Activated CD4-positive, alpha-beta memory T cell treated with anti-CD3 and anti-CD28 coated beads, Interleukin-2, amount 10 ng/mL, durations not matched to agents 7 days and 5 days (primary cell): ENCODE data around the gene ZRANB3. TPM values are rescaled to one million over a fixed set of nuclear protein-coding genes. Genes with fewer than 3 reads are reported as not detected.

ENCODE experiments used
- CTCF ChIA-PET: fragments of 350-600 bp; sonication (Branson Sonifier 250); formaldehyde crosslinking; loops from one replicate; lab custom pipeline; 2021; ENCODE audit warnings: antibody characterized with exemption, inconsistent platforms; lab: Charles Lee
- POLR2A ChIA-PET: fragments of 350-600 bp; sonication (Branson Sonifier 250); formaldehyde crosslinking; loops from one replicate; lab custom pipeline; 2021; ENCODE audit warnings: antibody characterized with exemption; lab: Charles Lee
- DNase-seq: peaks from one replicate; pipeline ENCODE4 v3.0.0-alpha.2; 2020
- H3K27ac Mint-ChIP-seq: one replicate; pipeline ENCODE4 v1.8.0; 2021; ENCODE audit warnings: mild to moderate bottlenecking, mixed read lengths
- H3K27me3 Mint-ChIP-seq: one replicate; pipeline ENCODE4 v1.8.0; 2021; ENCODE audit warnings: mixed read lengths
- H3K36me3 Mint-ChIP-seq: one replicate; pipeline ENCODE4 v1.8.0; 2021; ENCODE audit warnings: low read depth, mixed read lengths
- H3K4me1 Mint-ChIP-seq: one replicate; pipeline ENCODE4 v1.8.0; 2021; ENCODE audit warnings: mixed read lengths
- H3K4me3 Mint-ChIP-seq: one replicate; pipeline ENCODE4 v1.8.0; 2021; ENCODE audit warnings: mild to moderate bottlenecking, mixed read lengths
- H3K9me3 Mint-ChIP-seq: one replicate; pipeline ENCODE4 v1.8.0; 2021; ENCODE audit warnings: mixed read lengths
- total RNA-seq, 2 experiments: library from RNA; stranded (reverse); gene quantifications; one replicate each; pipeline ENCODE4 v1.2.3, GENCODE V29; 2021

Gene ZRANB3
- total RNA-seq, 2 experiments from 2014 or later = 5.8 to 6.2 TPM

DNA sequence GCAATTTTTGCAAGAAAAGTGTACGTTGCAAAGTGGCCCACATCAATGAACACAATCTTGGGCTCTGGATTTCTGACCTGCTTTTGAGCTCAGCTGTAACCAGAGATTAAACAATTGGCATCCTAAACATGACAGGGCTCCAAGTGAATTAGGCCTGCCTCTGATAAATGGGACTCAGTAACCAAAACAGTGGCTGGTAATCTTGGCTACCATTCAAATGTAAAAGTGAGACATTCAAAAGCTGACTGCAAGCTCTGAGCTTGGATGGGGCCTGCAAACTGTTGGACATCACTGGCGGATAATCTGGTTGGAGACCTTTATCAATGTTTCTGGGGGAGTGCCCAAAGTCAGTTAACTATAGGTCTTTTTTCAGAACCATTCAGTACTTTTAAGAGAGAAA is 318.3 kb downstream of the ZRANB3 start:
- Mint-ChIP-seq H3K9me3 (no peaks in the 10 kb centered on the region), H3K36me3 (no peaks in the 10 kb centered on the region), H3K27ac (no peak overlapping the region), H3K4me1 (no peaks in the 10 kb centered on the region), H3K27me3 (no peaks in the 10 kb centered on the region), H3K4me3 (no peak overlapping the region)
- ChIA-PET CTCF (no interaction called here), POLR2A (no interaction called here)
- DNase-seq = no peak

DNA sequence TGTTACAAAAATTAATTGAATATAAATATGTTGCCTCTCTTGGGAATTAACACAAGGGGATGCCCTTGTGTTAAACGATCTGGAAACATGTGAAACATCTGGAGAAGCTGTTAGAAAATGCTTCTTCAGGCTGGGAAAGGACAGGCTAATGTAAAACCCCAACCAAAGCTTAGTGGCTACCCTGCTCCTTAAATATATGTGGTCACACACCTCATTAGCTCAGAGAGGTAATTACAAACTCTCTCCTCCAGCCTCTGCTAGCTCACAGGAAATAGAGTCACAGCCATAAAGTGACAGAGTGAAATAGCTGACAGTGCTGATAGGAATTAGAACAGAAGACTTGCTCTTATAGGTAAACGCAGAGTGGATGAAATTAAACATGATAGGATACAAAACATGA is 323.0 kb downstream of the ZRANB3 start:
- H3K4me3 Mint-ChIP-seq = no peak overlapping the region
- H3K36me3 Mint-ChIP-seq = no peaks in the 10 kb centered on the region
- H3K27ac Mint-ChIP-seq = no peak overlapping the region
- H3K4me1 Mint-ChIP-seq = no peaks in the 10 kb centered on the region
- no peaks in the 10 kb centered on the region for H3K27me3 Mint-ChIP-seq
- POLR2A ChIA-PET = no interaction called here
- no peak for DNase-seq
- CTCF ChIA-PET = interaction anchor here (0.6 kb wide), 2 partner anchors 292 to 387 kb away, joined by 4 read pairs; no protein-coding TSS in a partner anchor
- H3K9me3 Mint-ChIP-seq = no peaks in the 10 kb centered on the region

DNA sequence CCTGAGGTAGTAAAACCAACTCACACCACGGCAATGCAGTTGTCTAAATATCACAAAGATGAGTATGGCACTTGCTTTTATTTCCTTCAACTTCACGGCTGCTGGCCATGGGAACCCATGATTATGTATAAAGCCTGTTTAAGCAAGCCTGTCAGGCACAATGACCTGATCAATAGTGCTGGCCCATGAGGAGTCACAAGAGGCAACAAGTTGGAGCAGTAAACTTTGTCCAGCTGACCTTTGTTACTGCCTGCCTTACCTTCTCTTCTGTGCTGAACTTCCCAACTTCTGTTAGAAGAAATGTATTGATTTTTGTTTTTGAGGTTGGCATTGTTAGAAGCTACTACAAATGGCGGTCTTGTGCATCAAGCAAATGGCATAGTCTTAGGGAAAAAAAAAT is 327.1 kb downstream of the ZRANB3 start:
- POLR2A ChIA-PET = no interaction called here

DNA sequence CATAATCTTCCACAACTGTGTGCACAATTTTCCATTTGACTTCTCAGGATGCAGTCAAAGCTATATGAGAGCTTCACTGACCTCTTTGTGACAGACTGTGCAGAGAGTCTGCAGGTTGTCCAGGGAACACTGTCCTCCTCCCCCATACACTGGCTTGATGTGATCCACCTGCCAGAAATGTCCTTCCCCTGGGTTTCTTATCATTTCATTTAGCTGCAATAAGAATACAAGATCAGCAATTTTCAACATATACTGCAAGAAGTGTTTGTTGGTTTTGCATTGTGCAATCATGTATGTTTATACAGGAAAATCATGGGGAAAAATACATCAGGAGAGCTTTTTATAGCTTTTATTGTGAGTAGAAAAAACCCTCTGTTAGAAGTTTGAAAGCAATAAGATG is 328.3 kb downstream of the ZRANB3 start:
- no peaks in the 10 kb centered on the region for H3K27me3 Mint-ChIP-seq
- CTCF ChIA-PET = no interaction called here
- no peak overlapping the region for H3K27ac Mint-ChIP-seq
- H3K4me3 Mint-ChIP-seq = no peak overlapping the region
- H3K36me3 Mint-ChIP-seq = no peaks in the 10 kb centered on the region
- H3K9me3 Mint-ChIP-seq = no peaks in the 10 kb centered on the region
- POLR2A ChIA-PET = no interaction called here
- H3K4me1 Mint-ChIP-seq = no peaks in the 10 kb centered on the region
- DNase-seq = no peak

More for the DNA sequence above, 327.1 kb downstream of the ZRANB3 start:
- H3K9me3 Mint-ChIP-seq = no peaks in the 10 kb centered on the region
- no peak overlapping the region for H3K27ac Mint-ChIP-seq
- no peaks in the 10 kb centered on the region for H3K4me1 Mint-ChIP-seq
- no peaks in the 10 kb centered on the region for H3K36me3 Mint-ChIP-seq
- DNase-seq = no peak
- CTCF ChIA-PET = no interaction called here
- H3K27me3 Mint-ChIP-seq = no peaks in the 10 kb centered on the region
- H3K4me3 Mint-ChIP-seq = no peak overlapping the region

DNA sequence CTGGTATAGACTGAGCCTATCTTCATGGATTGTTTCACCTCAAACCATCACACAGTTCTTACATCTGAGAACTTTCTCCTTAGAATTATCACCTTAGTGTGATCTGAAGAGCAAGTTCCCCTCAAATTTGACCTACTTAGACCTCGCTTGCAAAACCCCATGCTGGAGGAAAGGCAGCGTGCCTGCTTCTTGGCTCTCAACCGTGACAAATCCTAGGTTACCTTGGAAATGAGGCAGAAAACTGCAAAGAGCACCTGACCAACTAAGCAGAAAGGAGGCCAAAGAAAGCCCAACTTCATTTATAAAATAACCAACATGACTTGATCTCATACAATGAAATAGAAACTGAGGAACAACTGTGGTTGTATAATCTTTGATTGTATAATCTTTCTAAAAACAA is 332.5 kb downstream of the ZRANB3 start:
- H3K4me3 Mint-ChIP-seq = no peak overlapping the region
- no peak for DNase-seq
- no peaks in the 10 kb centered on the region for H3K9me3 Mint-ChIP-seq
- no peak overlapping the region for H3K27ac Mint-ChIP-seq
- H3K4me1 Mint-ChIP-seq = no peaks in the 10 kb centered on the region
- H3K27me3 Mint-ChIP-seq = no peaks in the 10 kb centered on the region
- CTCF ChIA-PET = no interaction called here
- POLR2A ChIA-PET = no interaction called here
- H3K36me3 Mint-ChIP-seq = no peaks in the 10 kb centered on the region

DNA sequence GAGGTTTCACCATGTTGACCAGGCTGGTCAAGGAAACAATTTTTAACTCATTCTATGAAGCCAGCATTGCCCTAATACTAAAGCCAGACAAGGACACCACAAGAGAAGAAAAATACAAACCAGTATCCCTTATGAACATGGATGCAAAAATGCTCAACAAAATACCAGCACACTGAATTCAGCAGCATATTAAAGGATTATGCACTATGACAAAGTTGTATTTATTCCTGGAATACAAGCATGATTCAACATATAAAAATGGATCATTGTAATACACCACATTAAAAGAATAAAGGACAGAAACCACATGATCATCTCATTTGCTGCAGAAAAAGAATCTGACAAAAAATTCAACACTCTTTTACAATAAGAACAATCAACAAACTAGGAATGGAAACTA is 340.2 kb downstream of the ZRANB3 start:
- no peak overlapping the region for H3K4me3 Mint-ChIP-seq
- POLR2A ChIA-PET = no interaction called here
- peaks cover 5% of the 10 kb centered on the region for H3K9me3 Mint-ChIP-seq
- H3K27ac Mint-ChIP-seq = no peak overlapping the region
- CTCF ChIA-PET = no interaction called here
- H3K36me3 Mint-ChIP-seq = no peaks in the 10 kb centered on the region
- H3K4me1 Mint-ChIP-seq = no peaks in the 10 kb centered on the region
- no peak for DNase-seq
- no peaks in the 10 kb centered on the region for H3K27me3 Mint-ChIP-seq

DNA sequence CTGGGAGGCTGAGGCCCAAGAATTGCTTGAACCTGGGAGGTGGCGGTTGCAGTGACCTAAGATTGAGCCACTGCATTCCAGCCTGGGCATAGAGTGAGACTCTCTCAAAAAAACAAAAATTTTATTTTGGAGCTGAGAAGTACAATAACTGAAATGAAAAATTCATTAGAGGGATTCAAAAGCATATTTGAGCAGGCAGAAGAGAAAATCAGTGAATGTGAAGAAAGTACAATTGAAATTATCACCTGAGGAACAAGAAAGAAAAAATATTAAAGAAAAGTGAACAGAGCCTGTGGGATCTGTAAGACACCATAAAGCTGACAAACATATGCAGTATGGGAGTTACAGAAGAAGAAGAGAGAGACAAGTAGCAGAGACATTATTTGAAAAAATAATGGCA is 341.9 kb downstream of the ZRANB3 start:
- Mint-ChIP-seq H3K27ac (no peak overlapping the region), H3K9me3 (peaks cover 5% of the 10 kb centered on the region), H3K36me3 (no peaks in the 10 kb centered on the region), H3K4me1 (no peaks in the 10 kb centered on the region), H3K27me3 (no peaks in the 10 kb centered on the region), H3K4me3 (no peak overlapping the region)
- no peak for DNase-seq
- CTCF ChIA-PET = no interaction called here
- POLR2A ChIA-PET = no interaction called here

DNA sequence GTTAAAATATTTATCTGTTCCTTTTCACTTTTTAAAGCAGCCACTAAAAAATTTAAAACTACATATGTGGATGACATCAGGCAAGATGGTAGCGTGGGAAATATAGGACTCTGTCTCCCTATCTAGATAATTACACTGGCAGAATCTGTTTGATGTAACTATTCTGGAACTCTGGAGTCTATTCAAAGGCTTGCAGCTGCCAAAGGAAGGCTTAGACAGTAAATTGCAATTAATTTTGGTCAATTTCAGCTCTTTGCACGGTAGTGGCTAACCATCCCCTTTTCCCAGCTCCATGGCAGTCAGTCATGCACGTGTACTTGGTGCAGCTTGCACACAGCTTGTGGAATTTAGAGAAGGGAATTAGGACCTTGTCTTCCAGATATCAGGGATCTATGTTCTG is 343.7 kb downstream of the ZRANB3 start:
- DNase-seq = no peak
- CTCF ChIA-PET = no interaction called here
- no peaks in the 10 kb centered on the region for H3K36me3 Mint-ChIP-seq
- POLR2A ChIA-PET = no interaction called here
- H3K4me1 Mint-ChIP-seq = no peaks in the 10 kb centered on the region
- H3K4me3 Mint-ChIP-seq = no peak overlapping the region
- peaks cover 5% of the 10 kb centered on the region for H3K9me3 Mint-ChIP-seq
- H3K27me3 Mint-ChIP-seq = no peaks in the 10 kb centered on the region
- H3K27ac Mint-ChIP-seq = no peak overlapping the region

DNA sequence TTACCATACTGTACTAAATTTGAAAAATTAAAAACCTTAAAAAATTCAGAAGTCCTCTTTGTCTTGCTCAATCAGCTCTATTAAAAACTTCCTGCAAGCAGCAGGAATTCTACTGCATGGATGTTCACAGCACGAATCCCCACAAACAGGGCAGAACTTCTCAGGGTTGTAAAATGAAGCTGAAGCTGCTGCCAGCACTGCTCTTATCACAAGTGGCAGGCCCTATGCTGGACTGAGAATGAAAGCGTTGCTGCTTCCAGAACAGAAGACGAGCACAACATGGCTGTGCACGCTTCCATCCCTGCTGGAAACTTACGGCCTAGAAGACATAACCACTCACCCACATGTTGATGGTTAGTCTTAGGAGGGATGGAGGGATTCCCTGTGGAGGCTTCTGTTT is 345.0 kb downstream of the ZRANB3 start:
- no peak for DNase-seq
- no peaks in the 10 kb centered on the region for H3K4me1 Mint-ChIP-seq
- ChIA-PET POLR2A (no interaction called here), CTCF (no interaction called here)
- no peak overlapping the region for H3K4me3 Mint-ChIP-seq
- H3K9me3 Mint-ChIP-seq = peaks cover 5% of the 10 kb centered on the region
- no peaks in the 10 kb centered on the region for H3K27me3 Mint-ChIP-seq
- no peaks in the 10 kb centered on the region for H3K36me3 Mint-ChIP-seq
- no peak overlapping the region for H3K27ac Mint-ChIP-seq

DNA sequence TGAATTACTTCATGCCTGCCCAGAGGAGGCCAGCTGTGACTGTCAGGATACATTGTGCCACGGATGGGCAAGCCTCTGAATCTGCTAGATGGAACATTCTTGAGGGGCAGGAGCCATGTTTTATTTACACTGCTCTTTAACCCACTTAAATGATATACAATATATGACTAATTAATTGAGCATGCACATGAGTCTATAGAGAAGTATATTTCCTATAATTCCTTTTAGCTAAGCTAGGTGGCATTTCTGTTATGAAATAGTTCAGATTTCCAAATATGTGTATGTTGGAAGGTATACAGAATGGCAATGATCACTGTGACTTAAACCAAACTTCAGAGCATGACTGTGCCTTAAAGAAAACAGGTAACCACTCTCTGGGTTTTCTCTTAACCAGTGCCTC is 347.2 kb downstream of the ZRANB3 start:
- no peak for DNase-seq
- Mint-ChIP-seq H3K27me3 (no peaks in the 10 kb centered on the region), H3K9me3 (peaks cover 2% of the 10 kb centered on the region), H3K36me3 (no peaks in the 10 kb centered on the region), H3K27ac (no peak overlapping the region), H3K4me1 (no peaks in the 10 kb centered on the region), H3K4me3 (no peak overlapping the region)
- ChIA-PET POLR2A (no interaction called here), CTCF (interaction anchor here (1.5 kb wide), 1 partner anchor 17 kb away, joined by 5 read pairs; no protein-coding TSS in a partner anchor)

DNA sequence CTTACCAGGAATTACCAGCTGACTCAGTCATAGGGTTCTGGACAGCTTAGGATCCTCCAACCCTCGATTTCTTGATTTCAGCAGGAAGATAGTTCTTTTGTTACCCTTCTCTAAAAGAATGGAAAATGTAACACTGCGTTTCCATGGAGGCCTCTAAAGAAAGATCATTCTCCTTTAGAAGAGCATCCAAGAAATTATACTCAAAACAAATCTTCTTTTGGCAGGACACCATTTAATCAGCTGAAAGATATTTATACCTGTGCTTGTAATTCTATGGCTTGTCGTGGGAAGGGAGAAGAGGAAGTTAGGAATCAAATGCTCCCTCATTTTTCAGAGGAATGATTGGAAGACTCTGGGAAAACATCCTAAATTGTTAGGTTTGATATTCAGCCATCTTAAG is 348.4 kb downstream of the ZRANB3 start:
- H3K27ac Mint-ChIP-seq = no peak overlapping the region
- H3K27me3 Mint-ChIP-seq = no peaks in the 10 kb centered on the region
- no peak overlapping the region for H3K4me3 Mint-ChIP-seq
- peaks cover 2% of the 10 kb centered on the region for H3K36me3 Mint-ChIP-seq
- no peaks in the 10 kb centered on the region for H3K4me1 Mint-ChIP-seq
- CTCF ChIA-PET = no interaction called here
- DNase-seq = no peak
- POLR2A ChIA-PET = no interaction called here
- H3K9me3 Mint-ChIP-seq = peaks cover 2% of the 10 kb centered on the region

DNA sequence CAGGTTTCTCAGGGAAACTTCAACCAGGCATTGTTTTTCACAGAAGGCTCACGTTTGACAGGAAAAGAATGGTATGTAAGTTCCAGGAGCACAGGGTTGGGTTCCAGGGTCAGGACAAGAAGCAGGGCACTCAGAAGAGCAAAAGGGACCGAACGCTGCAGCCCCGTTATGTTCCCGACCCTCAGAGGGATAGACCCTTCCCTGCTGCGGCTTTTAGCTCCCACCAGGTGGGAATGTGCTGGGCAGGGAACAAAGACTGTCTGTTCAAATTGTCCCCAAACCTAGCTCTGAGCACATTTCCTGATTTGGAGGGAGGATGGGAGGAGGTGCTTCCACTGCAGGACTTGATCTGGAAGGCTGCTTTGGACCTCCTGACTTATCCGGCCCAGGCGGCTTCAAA is 348.8 kb downstream of the ZRANB3 start:
- Mint-ChIP-seq H3K27me3 (no peaks in the 10 kb centered on the region), H3K27ac (no peak overlapping the region), H3K9me3 (peaks cover 2% of the 10 kb centered on the region), H3K4me1 (no peaks in the 10 kb centered on the region), H3K4me3 (no peak overlapping the region), H3K36me3 (peaks cover 4% of the 10 kb centered on the region)
- no peak for DNase-seq
- CTCF ChIA-PET = no interaction called here
- POLR2A ChIA-PET = no interaction called here

DNA sequence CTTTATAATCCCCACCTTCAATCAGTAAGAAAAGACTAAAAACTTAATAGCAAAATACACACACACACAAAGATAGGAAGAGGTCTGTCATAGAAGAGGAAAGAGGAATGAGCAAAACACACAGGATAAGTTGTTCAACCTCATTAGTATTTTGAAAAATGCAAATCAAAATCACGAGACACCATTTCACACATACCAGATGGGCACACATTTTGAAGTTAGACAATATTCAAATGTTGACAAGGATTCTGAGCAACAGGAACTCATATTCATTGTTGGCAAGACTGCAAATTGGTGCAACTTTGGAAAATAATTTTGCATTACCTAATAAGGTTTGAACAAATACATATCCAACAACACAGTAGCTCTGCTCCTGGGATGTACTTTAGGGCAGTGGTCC is 351.3 kb downstream of the ZRANB3 start:
- CTCF ChIA-PET = no interaction called here
- no peaks in the 10 kb centered on the region for H3K4me1 Mint-ChIP-seq
- H3K27me3 Mint-ChIP-seq = no peaks in the 10 kb centered on the region
- H3K36me3 Mint-ChIP-seq = peaks cover 22% of the 10 kb centered on the region
- H3K4me3 Mint-ChIP-seq = no peak overlapping the region
- POLR2A ChIA-PET = no interaction called here
- no peak for DNase-seq
- H3K27ac Mint-ChIP-seq = no peak overlapping the region
- peaks cover 4% of the 10 kb centered on the region for H3K9me3 Mint-ChIP-seq

DNA sequence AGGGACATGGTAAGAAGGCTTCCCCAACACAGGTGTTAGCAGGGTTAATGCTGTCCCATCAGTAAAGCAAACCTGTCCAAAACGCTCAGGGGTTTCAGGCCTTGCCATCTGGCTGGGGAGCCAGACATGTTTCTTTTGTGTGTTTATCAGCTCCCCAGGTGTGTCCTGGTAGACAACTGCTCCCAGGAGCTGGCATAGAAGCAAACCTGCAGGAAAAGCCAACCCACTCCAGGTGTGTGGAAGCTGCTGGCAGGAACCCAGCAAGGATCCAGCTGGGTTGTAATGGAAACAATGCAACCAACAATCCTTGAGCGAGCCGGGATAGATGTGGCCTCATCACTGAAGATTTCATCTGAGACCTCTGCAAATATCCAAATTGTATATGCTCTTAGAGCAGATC is 355.8 kb downstream of the ZRANB3 start:
- ChIA-PET POLR2A (no interaction called here), CTCF (no interaction called here)
- peaks cover 49% of the 10 kb centered on the region for H3K36me3 Mint-ChIP-seq
- H3K4me1 Mint-ChIP-seq = peaks cover 6% of the 10 kb centered on the region
- no peak overlapping the region for H3K4me3 Mint-ChIP-seq
- peaks cover 4% of the 10 kb centered on the region for H3K9me3 Mint-ChIP-seq
- no peak for DNase-seq
- H3K27ac Mint-ChIP-seq = no peak overlapping the region
- no peaks in the 10 kb centered on the region for H3K27me3 Mint-ChIP-seq

DNA sequence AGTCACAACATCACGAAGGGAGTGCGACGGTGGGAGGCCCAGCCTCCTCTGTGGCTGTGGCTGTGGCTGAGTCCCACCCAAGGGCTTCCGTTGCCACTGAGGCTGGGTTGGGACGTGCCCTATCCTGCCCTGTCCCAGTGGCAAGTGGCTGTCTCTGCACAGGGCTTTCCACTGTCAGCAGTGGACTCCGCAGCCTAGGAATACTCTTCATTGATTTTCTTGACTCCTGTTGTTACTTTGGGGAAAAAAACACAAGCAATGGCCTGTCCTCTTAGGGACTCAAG is 356.3 kb downstream of the ZRANB3 start:
- H3K27ac Mint-ChIP-seq = no peak overlapping the region
- ChIA-PET CTCF (no interaction called here), POLR2A (no interaction called here)
- DNase-seq = no peak
- peaks cover 49% of the 10 kb centered on the region for H3K36me3 Mint-ChIP-seq
- H3K4me3 Mint-ChIP-seq = no peak overlapping the region
- peaks cover 4% of the 10 kb centered on the region for H3K9me3 Mint-ChIP-seq
- no peaks in the 10 kb centered on the region for H3K27me3 Mint-ChIP-seq
- H3K4me1 Mint-ChIP-seq = peaks cover 9% of the 10 kb centered on the region
